Measurements from ENCODE around the gene SELENBP1. TPM values are rescaled to one million over a fixed set of nuclear protein-coding genes. Genes with fewer than 3 reads are reported as not detected.
"Not testable (repeated sequence)": the region's sequence is repeated elsewhere in the genome, so short reads cannot be mapped to it uniquely, and the experiment has no call there.

SELENBP1 gene
- total RNA-seq, 1 experiment from 2014 or later = 2.6 TPM

GRCh38 chr1:151352021-151352718 is 20.3 kb downstream of the SELENBP1 start:
- DNase-seq (ENCODE audit: low read depth, low spot score) = no peak
- in situ Hi-C loops (cut with HindIII; ENCODE audit: low pct_unique_long_range_greater_than_20kb, low sequenced_read_pairs) = no loop called here

- in situ Hi-C loops (cut with HindIII; ENCODE audit: low pct_unique_long_range_greater_than_20kb, low sequenced_read_pairs); DNase-seq (ENCODE audit: low read depth, low spot score): not testable (repeated sequence)
Measured at GRCh38 chr1:151350323-151350722, 22.2 kb downstream of the SELENBP1 start.

GRCh38 chr1:151347523-151348246 is 24.8 kb downstream of the SELENBP1 start:
- no peak for DNase-seq (ENCODE audit: low read depth, low spot score)
- in situ Hi-C loops (cut with HindIII; ENCODE audit: low pct_unique_long_range_greater_than_20kb, low sequenced_read_pairs) = no loop called here

DNA sequence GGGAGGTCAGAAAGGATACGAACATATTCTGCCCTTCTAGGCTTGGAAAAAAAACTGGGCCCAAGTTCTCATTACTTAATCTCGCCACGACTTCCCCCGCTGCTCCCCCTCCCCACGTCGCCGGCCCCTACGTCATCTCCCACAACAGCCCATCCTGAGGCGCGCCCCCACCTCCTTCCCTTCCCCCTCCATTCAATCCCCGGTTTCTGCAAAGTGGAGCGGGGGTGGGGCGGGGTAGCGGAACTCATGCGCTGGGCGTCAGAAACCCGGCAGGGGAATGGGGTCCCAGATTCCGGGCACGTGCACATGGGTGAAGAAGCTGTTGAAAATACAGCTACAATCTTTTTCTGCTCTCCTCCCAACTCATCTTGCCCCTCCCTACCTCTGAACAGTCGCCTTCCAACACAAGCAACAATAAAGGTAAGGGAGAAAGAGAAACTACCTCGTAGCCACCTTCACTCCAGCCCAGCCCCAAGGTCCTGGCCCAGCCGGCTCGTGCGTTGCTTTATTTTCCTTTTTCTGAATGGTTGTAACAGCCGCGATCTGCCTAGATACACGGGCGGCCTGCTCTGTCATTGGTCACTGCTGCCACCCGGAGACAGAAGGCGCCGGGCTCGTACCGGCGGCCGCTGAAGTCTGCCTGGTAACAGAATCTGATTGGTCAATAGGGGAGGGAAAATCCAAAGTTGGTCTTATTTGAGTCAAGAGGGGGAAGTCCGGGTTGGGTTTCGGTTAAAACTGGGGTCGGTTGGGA is 25.6 kb downstream of the SELENBP1 start, which contains the start of gene RFX5:
RFX5 (minus strand) TSS at position 484 of the 754 bp plus-strand sequence. CDS start 932 bp downstream, outside the sequence.
- in situ Hi-C loops (cut with HindIII; ENCODE audit: low pct_unique_long_range_greater_than_20kb, low sequenced_read_pairs) = no loop called here
- DNase-seq (ENCODE audit: low read depth, low spot score) = peak; percentile 100

GRCh38 chr1:151346082-151346768 is 26.3 kb downstream of the SELENBP1 start:
- in situ Hi-C loops (cut with HindIII; ENCODE audit: low pct_unique_long_range_greater_than_20kb, low sequenced_read_pairs) = no loop called here
- DNase-seq (ENCODE audit: low read depth, low spot score) = no peak

GRCh38 chr1:151344291-151344690 is 28.2 kb downstream of the SELENBP1 start:
- DNase-seq (ENCODE audit: low read depth, low spot score) = no peak
- in situ Hi-C loops (cut with HindIII; ENCODE audit: low pct_unique_long_range_greater_than_20kb, low sequenced_read_pairs) = no loop called here

DNA sequence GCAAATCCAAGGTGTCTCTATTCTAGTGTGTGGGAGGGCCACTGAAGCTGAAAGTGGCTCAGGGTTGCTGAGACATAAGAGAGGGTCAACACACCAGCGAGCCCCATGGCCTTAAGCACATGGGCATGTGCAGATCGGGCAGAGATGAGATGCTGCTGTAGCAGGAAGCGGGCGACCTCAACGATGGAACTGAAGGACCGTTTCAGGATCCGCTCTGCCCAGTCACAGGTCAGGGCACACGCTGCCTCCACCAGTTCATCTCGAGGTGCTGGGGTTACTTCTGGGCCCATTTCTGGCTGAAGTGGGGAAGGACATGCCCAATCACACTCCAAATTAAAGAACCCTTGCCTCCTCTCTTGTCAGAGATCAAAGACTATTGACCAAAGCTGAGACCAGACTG is 28.9 kb downstream of the SELENBP1 start:
- in situ Hi-C loops (cut with HindIII; ENCODE audit: low pct_unique_long_range_greater_than_20kb, low sequenced_read_pairs) = no loop called here
- no peak for DNase-seq (ENCODE audit: low read depth, low spot score)

DNA sequence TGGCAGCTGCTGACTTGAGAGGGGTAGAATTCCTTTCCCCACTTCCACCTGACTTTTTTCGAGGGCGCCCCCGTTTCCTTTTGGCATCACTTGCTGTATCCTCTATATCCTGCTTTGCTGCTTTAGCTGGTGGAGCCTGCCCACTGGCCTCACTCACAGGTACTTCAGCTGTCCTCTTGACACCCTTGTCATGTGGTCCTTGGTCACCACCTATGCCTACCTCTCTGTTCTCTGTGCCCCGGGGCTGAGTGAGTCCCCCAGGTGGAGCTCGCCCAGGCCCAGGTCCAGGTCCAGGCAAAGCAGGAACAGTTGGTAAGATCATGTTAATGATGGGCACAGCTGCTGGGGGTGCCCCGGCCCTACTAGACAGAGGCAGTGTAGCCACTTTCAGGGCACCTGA is 29.9 kb downstream of the SELENBP1 start:
- no peak for DNase-seq (ENCODE audit: low read depth, low spot score)
- in situ Hi-C loops (cut with HindIII; ENCODE audit: low pct_unique_long_range_greater_than_20kb, low sequenced_read_pairs) = no loop called here

DNA sequence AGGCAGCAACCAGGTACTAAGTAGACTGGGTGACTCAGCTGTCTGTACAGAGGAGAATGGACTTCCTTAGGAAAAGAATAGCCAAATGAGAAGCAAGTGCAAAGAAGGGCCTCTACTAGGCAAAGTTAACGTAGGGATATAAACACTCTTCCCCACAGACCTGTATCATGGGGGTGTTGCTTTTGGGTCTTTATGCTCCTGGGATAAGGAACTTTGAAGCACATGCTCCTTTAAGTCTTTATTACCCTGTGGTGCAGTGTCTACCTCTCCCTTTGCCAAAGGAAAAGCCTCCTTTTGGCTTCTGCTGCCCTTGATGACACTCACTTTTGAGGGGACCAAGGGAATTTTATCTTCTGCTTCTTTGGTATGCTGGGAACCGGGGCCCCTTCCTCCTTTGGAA is 30.5 kb downstream of the SELENBP1 start:
- in situ Hi-C loops (cut with HindIII; ENCODE audit: low pct_unique_long_range_greater_than_20kb, low sequenced_read_pairs) = no loop called here
- DNase-seq (ENCODE audit: low read depth, low spot score) = no peak

DNA sequence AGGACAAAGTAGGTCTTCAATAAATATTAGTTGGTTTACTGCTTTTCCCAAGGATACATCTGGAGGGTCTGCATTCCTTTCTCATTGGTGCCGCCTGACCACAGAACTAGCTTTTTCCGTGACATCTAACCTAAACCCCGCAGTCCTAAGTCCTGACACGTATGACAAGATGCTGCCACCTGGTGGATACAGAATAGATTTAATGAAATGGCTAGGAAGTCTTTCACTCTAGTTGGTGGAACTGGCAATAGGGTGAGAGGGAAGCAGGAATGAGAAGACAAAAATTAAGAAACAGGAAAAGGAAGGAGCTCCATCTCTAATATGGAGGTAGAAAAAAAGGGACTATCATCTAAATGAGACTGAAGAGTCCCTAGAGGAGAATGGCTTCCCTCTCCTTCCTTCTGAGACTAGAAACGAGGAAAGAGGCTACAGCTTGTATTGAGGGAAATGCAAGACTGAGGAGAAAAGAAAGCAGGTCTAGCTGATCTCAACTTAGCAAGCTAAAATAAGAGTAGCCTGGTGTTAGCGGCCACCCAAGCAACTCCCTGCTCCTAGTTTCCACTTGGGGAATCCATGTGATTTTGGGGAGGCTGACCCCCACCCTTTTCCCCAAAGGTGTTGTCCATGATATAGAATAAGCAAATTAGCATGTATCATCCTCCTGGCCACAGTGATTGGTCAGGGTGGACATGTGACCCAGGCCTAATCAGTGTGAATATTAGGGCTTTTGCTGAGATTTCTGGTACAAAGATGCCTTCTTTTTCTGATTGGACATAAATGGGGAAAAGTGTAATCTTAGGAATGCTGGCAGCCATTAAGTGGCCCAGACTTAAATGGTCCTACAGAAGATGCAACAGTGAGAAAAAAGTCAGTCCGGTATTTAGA is 31.4 kb downstream of the SELENBP1 start:
- in situ Hi-C loops (cut with HindIII; ENCODE audit: low pct_unique_long_range_greater_than_20kb, low sequenced_read_pairs) = no loop called here
- peak; percentile 97 for DNase-seq (ENCODE audit: low read depth, low spot score)

GRCh38 chr1:151336556-151336955 is 35.9 kb downstream of the SELENBP1 start:
- in situ Hi-C loops (cut with HindIII; ENCODE audit: low pct_unique_long_range_greater_than_20kb, low sequenced_read_pairs) = no loop called here
- no peak for DNase-seq (ENCODE audit: low read depth, low spot score)

- in situ Hi-C loops (cut with HindIII; ENCODE audit: low pct_unique_long_range_greater_than_20kb, low sequenced_read_pairs) = no loop called here
- DNase-seq (ENCODE audit: low read depth, low spot score) = no peak
Measured at GRCh38 chr1:151334822-151335221, 37.7 kb downstream of the SELENBP1 start.

DNA sequence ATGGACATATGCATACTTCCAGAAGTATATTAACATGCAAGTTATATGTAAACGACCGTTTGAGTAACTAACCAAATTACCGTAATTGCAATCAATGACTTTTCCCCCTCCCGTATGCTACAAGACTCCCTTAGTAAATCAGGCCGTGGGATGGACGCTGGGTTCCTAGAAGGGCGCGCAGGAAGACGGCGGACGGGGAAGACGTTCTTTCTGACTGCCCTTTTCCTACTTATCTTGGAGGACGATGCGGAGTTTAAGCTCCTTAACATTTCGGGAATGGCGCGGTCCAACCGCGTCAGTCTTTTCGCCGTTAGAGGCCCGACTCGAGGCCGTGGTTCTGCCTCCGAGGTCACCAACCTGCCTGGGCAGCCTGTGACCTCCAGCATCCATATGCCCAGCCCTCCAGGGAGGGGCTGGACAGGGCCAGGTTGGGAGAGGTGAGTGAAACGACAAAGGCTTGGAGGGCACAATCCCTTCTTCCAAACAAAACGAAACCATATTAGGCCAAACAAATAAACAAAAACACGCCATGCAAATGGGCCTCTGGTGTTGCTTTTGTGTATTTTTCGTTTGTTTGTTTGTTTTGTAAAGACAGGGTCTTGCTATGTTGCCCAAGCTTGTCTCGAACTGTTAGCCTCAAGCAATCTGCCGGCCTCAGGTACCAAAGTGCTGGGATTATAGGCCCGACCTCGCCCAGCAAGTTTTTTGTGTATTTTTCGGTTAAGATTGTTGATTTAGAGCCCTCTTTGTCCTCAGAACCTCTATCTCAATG is 44.4 kb downstream of the SELENBP1 start:
- peak; percentile 59 for DNase-seq (ENCODE audit: low read depth, low spot score)
- in situ Hi-C loops (cut with HindIII; ENCODE audit: low pct_unique_long_range_greater_than_20kb, low sequenced_read_pairs) = no loop called here

GRCh38 chr1:151327223-151327902 is 45.1 kb downstream of the SELENBP1 start, which contains the start of gene PI4KB:
Gene PI4KB, minus strand, starts transcription at chr1:151327416. Its CDS starts 10,935 bp downstream, at chr1:151316481.
- peak; percentile 100 for DNase-seq (ENCODE audit: low read depth, low spot score)
- in situ Hi-C loops (cut with HindIII; ENCODE audit: low pct_unique_long_range_greater_than_20kb, low sequenced_read_pairs) = no loop called here

DNA sequence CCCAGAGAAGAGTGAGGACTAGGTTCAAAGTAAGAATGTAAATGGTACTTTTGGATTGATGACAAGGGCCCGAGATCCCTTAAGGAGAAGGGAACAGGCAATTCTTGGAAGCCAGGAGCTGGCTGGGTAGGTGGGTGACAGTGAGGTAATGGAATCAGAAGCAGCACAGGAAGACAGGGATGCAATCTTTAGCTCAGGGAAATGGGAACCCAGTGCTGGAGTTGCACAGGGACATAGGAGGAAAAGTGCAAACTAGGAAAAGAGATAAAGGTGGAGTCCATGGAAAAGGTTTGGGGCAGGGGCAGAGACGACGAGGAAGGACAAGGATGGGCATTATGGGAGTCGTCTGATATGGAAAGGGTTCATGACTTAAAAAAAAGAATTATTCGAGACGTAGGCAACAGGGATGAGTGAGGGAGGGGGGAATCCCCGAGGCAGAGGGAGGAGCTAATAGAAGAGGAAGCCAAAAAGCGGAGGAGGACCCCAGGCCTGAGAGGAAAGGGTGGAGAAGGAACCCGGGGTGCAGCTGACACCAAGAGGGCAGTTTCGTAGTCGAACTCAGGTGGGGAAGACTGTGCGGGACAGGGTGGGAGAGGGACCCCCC is 45.8 kb downstream of the SELENBP1 start:
- in situ Hi-C loops (cut with HindIII; ENCODE audit: low pct_unique_long_range_greater_than_20kb, low sequenced_read_pairs) = no loop called here
- DNase-seq (ENCODE audit: low read depth, low spot score) = peak; percentile 56
